T-helper 1 cell treated with Interleukin-12 subunit alpha and Interleukin-12 subunit beta and Interleukin-4 antibody, amounts not matched to agents 30 μg/mL and 1 μg/mL, for 36 hours (primary cell): ENCODE measurements around the gene PLA2R1.
"Not testable (repeated sequence)": the region's sequence is repeated elsewhere in the genome, so short reads cannot be mapped to it uniquely, and the experiment has no call there.

Experiments
- H3K27ac Mint-ChIP-seq: one replicate; pipeline ENCODE4 v1.8.0; 2021; ENCODE audit warnings: mild to moderate bottlenecking, mixed read lengths
- H3K27me3 Mint-ChIP-seq: one replicate; pipeline ENCODE4 v1.8.0; 2021; ENCODE audit warnings: low read depth, mixed read lengths
- H3K36me3 Mint-ChIP-seq: one replicate; pipeline ENCODE4 v1.8.0; 2021; ENCODE audit warnings: low read depth, mixed read lengths
- H3K4me1 Mint-ChIP-seq: one replicate; pipeline ENCODE4 v1.8.0; 2021; ENCODE audit warnings: low read depth, mixed read lengths
- H3K4me3 Mint-ChIP-seq: one replicate; pipeline ENCODE4 v1.8.0; 2021; ENCODE audit warnings: mild to moderate bottlenecking, moderate library complexity, mixed read lengths
- H3K9me3 Mint-ChIP-seq: one replicate; pipeline ENCODE4 v1.8.0; 2021; ENCODE audit warnings: mixed read lengths

PLA2R1 gene

DNA sequence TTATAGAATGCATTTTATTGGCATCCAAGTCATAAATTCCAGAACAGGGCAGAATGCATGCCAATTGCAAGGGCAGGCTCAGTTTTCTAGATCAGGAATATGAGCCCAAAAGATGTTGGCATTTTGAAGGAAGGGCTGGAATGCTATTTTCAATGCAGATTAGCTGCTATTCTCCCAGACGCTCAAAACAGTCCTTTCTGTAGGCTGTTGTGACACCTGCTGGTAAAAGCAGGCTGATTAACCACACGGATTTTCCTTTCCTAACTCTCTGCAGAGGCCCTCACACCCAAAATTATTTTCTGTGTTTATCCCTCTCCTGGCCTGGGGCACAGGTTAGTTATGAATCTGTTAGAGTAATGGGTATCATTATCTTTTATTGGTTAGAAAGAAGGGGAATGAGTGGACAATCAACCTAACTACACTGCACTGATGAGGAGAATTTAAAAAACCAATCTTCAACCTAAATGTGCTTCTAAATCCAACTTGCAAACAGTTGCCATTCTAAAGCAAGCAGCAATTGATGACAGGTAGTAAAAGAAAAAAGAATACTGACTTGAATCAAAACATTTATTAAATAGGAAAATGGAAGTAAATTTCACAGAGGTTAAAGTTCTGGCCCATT lies 94.0 kb downstream of the PLA2R1 start:
- Mint-ChIP-seq H3K4me3 (no peak overlapping the region), H3K27ac (no peak overlapping the region), H3K9me3 (no peaks in the 10 kb centered on the region), H3K4me1 (no peaks in the 10 kb centered on the region), H3K36me3 (no peaks in the 10 kb centered on the region), H3K27me3 (no peaks in the 10 kb centered on the region)

DNA sequence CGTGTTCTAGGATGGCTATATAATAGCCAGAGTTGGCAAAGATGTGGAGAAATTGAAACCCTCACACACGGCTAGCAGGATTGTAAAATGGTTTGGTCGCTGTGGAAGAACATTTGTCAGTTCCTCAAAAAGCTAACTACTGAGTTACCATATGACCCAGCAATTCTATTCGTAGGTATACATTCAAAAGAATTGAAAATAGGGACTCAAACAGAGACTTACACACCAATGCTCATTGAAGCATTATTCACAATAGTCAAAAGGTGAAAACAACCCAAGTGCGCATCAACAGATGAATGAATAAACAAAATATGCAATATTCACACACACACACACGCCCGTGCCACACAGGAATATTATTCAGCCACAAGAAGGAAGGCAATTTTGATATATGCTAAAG lies 98.7 kb downstream of the PLA2R1 start:
- Mint-ChIP-seq H3K27me3 (no peaks in the 10 kb centered on the region), H3K36me3 (no peaks in the 10 kb centered on the region), H3K27ac (no peak overlapping the region), H3K9me3 (no peaks in the 10 kb centered on the region), H3K4me3 (no peak overlapping the region), H3K4me1 (peaks cover 7% of the 10 kb centered on the region)

DNA sequence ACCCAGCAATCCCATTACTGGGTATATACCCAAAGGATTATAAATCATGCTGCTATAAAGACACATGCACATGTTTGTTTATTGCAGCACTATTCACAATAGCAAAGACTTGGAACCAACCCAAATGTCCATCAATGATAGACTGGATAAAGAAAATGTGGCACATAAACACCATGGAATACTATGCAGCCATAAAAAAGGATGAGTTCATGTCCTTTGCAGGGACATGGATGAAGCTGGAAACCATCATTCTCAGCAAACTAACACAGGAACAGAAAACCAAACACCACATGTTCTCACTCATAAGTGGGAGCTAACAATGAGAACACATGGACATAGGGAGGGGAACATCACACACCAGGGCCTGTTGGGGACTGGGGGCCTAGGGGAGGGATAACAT lies 99.9 kb downstream of the PLA2R1 start:
- not testable (repeated sequence) for H3K36me3 Mint-ChIP-seq, H3K27me3 Mint-ChIP-seq, H3K4me3 Mint-ChIP-seq, H3K4me1 Mint-ChIP-seq, H3K9me3 Mint-ChIP-seq, H3K27ac Mint-ChIP-seq

- H3K9me3 Mint-ChIP-seq: no peaks in the 10 kb centered on the region
- H3K4me3 Mint-ChIP-seq: no peak overlapping the region
- no peaks in the 10 kb centered on the region for H3K36me3 Mint-ChIP-seq
- peaks cover 5% of the 10 kb centered on the region for H3K27me3 Mint-ChIP-seq
- H3K4me1 Mint-ChIP-seq: peaks cover 7% of the 10 kb centered on the region
- H3K27ac Mint-ChIP-seq: no peak overlapping the region
Observed at GRCh38 chr2:159961451-159961850, 101.0 kb downstream of the PLA2R1 start.

DNA sequence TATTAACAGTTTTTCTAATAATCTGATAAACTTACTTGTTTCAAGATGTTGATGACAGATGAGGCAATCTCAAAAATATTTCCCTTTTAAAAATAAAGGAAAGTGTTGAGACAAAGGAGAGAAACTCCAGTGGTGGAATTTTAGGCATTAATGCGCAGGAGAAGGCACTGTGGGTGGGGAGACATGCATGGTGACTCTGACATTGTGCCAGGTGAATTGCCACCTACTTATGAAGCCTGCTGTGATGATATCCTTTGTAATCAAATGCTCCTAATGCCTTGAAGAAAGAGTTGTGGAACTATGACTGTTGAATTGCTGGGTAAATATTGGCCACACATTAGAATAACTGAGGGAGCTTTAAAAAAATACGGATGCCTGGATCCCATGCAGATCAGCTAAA lies 101.4 kb downstream of the PLA2R1 start:
- Mint-ChIP-seq H3K4me3 (no peak overlapping the region), H3K36me3 (no peaks in the 10 kb centered on the region), H3K27me3 (peaks cover 5% of the 10 kb centered on the region), H3K9me3 (no peaks in the 10 kb centered on the region), H3K27ac (no peak overlapping the region), H3K4me1 (peaks cover 7% of the 10 kb centered on the region)

GRCh38 chr2:159960414-159960813 lies 102.0 kb downstream of the PLA2R1 start:
- Mint-ChIP-seq H3K4me3 (no peak overlapping the region), H3K27me3 (peaks cover 5% of the 10 kb centered on the region), H3K9me3 (no peaks in the 10 kb centered on the region), H3K27ac (no peak overlapping the region), H3K36me3 (no peaks in the 10 kb centered on the region), H3K4me1 (peaks cover 7% of the 10 kb centered on the region)

DNA sequence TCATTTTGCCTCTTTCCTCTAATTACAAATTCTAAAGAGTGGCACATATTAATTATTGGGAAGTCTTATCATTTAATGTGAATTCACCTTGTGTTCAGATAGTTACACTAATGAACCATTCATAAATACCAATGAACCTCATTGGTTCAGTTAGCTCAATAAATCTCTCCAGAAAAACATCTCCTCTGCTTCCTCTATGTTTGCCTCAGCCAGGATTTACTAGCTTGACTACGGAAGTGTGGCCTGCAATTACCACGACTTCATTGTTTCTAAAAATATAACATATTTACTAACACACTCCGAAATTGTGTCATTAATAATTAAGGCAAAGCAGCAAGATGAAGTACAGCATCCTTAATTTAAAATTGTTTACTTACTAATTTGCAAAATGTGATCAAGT lies 103.3 kb downstream of the PLA2R1 start:
- Mint-ChIP-seq H3K27me3 (peaks cover 5% of the 10 kb centered on the region), H3K4me1 (peaks cover 7% of the 10 kb centered on the region), H3K27ac (no peak overlapping the region), H3K4me3 (no peak overlapping the region), H3K36me3 (no peaks in the 10 kb centered on the region), H3K9me3 (no peaks in the 10 kb centered on the region)

DNA sequence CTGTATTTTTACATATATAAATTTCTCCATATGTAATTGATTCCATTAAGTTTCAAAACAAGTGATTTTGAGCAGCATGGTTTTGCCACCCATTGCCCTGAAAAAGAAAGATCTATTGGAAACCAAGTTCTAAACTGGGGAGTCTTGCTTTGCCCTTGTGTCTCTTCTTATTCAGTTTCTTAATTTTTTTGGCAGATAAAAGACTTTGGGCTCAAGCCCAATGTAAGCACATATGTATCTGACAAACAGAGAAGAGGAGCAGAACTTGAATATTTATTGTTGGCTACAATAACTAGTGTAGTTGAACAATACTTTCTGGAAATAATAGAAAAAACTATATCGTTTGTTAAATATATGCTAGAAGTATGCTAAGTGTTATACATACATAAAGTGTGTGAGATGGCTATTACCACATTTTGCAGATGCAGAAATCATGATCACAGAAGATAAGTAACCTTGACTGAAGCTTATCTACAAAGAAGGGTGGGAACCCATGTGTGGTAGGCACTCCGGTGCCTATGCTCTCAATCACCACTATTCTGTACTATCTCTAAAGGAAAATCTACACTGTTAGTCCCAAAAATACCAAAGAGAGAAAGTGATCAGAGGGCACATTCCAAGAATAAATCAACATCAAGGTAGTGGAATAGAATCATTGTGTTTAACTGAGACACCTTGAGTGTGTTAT lies 109.1 kb downstream of the PLA2R1 start:
- Mint-ChIP-seq H3K27ac (no peak overlapping the region), H3K9me3 (no peaks in the 10 kb centered on the region), H3K4me1 (no peaks in the 10 kb centered on the region), H3K4me3 (no peak overlapping the region), H3K27me3 (peaks cover 7% of the 10 kb centered on the region), H3K36me3 (no peaks in the 10 kb centered on the region)

- H3K36me3 Mint-ChIP-seq: no peaks in the 10 kb centered on the region
- H3K4me3 Mint-ChIP-seq: no peak overlapping the region
- no peaks in the 10 kb centered on the region for H3K4me1 Mint-ChIP-seq
- no peak overlapping the region for H3K27ac Mint-ChIP-seq
- peaks cover 7% of the 10 kb centered on the region for H3K27me3 Mint-ChIP-seq
- H3K9me3 Mint-ChIP-seq: no peaks in the 10 kb centered on the region
Observed at GRCh38 chr2:159946326-159946999, 116.0 kb downstream of the PLA2R1 start.

- H3K36me3 Mint-ChIP-seq: no peaks in the 10 kb centered on the region
- no peak overlapping the region for H3K4me3 Mint-ChIP-seq
- no peak overlapping the region for H3K27ac Mint-ChIP-seq
- H3K9me3 Mint-ChIP-seq: no peaks in the 10 kb centered on the region
- no peaks in the 10 kb centered on the region for H3K4me1 Mint-ChIP-seq
- H3K27me3 Mint-ChIP-seq: peaks cover 7% of the 10 kb centered on the region
Observed at GRCh38 chr2:159944874-159945273, 117.5 kb downstream of the PLA2R1 start.

GRCh38 chr2:159942146-159942545 lies 120.3 kb downstream of the PLA2R1 start:
- H3K27ac Mint-ChIP-seq: no peak overlapping the region
- no peaks in the 10 kb centered on the region for H3K36me3 Mint-ChIP-seq
- no peak overlapping the region for H3K4me3 Mint-ChIP-seq
- no peaks in the 10 kb centered on the region for H3K4me1 Mint-ChIP-seq
- H3K27me3 Mint-ChIP-seq: peaks cover 7% of the 10 kb centered on the region
- H3K9me3 Mint-ChIP-seq: no peaks in the 10 kb centered on the region

DNA sequence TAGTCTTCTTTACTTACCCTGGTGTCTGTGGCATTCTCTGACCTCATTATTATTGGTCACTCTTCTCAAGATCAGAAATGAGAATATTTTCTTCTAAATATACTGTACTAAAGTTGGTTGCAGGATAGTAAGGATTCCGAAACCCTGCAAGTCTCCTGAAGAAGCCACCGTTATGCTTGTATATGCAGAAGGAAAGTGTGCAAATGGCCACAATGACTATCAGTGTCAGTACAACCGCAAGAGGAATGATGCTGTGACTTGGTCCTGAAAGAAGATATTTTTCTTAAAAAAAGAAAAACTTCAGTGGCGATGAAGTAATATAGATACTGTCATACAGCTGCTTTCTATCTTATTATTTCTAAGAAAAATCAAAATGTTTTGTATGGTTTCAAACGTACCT lies 120.7 kb downstream of the PLA2R1 start:
- Mint-ChIP-seq H3K4me1 (no peaks in the 10 kb centered on the region), H3K4me3 (no peak overlapping the region), H3K27ac (no peak overlapping the region), H3K27me3 (peaks cover 7% of the 10 kb centered on the region), H3K9me3 (no peaks in the 10 kb centered on the region), H3K36me3 (no peaks in the 10 kb centered on the region)

DNA sequence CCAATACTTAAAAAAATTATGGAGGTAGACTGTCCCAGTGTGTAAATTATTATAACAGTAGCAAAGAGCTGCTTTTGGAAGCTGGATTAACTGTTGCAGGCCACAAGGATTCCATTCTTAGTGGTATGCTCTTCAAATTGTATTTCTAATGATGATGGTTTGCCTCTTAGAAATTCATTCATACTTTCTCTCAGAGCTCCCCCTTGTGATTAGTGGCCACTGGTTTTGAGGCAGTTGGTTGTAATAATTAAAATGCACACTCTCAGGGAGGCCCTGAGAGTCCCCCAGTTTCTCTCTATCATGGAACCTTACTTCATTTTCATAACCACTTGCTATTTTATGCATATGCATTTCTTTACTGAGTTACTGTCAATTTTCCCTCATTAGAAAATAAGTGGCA lies 122.5 kb downstream of the PLA2R1 start:
- Mint-ChIP-seq H3K27ac (no peak overlapping the region), H3K36me3 (no peaks in the 10 kb centered on the region), H3K9me3 (no peaks in the 10 kb centered on the region)

GRCh38 chr2:159938395-159938794 lies 124.0 kb downstream of the PLA2R1 start:
- H3K4me1 Mint-ChIP-seq: peaks cover 2% of the 10 kb centered on the region
- H3K27ac Mint-ChIP-seq: no peak overlapping the region
- no peaks in the 10 kb centered on the region for H3K36me3 Mint-ChIP-seq
- H3K27me3 Mint-ChIP-seq: peaks cover 7% of the 10 kb centered on the region
- no peaks in the 10 kb centered on the region for H3K9me3 Mint-ChIP-seq
- no peak overlapping the region for H3K4me3 Mint-ChIP-seq

More for the DNA sequence above, 122.5 kb downstream of the PLA2R1 start:
- Mint-ChIP-seq H3K4me1 (peaks cover 2% of the 10 kb centered on the region), H3K4me3 (no peak overlapping the region), H3K27me3 (peaks cover 5% of the 10 kb centered on the region)

- Mint-ChIP-seq H3K4me1 (peaks cover 2% of the 10 kb centered on the region), H3K27me3 (peaks cover 7% of the 10 kb centered on the region), H3K27ac (no peak overlapping the region), H3K4me3 (no peak overlapping the region), H3K36me3 (no peaks in the 10 kb centered on the region), H3K9me3 (no peaks in the 10 kb centered on the region)
Observed at GRCh38 chr2:159936471-159936870, 125.9 kb downstream of the PLA2R1 start.
